ENCODE data around the gene RAET1E.
A peak's percentile ranks its signal among the peaks of the same experiment; 100 is the strongest.

Gene RAET1E

GRCh38 chr6:149939356-149939648 lies 41.4 kb upstream of the RAET1E start:
- TF ChIP-seq CTCF (conservative IDR thresholded peaks at IDR 0.05) (no peak), ZFX (IDR thresholded peaks at IDR 0.05) (no peak)
- no peak overlapping the region for H3K27ac ChIP-seq

GRCh38 chr6:149938571-149939355 lies 40.9 kb upstream of the RAET1E start:
- TF ChIP-seq ZFX (IDR thresholded peaks at IDR 0.05) (no peak), CTCF (conservative IDR thresholded peaks at IDR 0.05) (no peak)
- H3K27ac ChIP-seq: peak overlapping the region; percentile 14; the same call in 1 of the 2 replicates

DNA sequence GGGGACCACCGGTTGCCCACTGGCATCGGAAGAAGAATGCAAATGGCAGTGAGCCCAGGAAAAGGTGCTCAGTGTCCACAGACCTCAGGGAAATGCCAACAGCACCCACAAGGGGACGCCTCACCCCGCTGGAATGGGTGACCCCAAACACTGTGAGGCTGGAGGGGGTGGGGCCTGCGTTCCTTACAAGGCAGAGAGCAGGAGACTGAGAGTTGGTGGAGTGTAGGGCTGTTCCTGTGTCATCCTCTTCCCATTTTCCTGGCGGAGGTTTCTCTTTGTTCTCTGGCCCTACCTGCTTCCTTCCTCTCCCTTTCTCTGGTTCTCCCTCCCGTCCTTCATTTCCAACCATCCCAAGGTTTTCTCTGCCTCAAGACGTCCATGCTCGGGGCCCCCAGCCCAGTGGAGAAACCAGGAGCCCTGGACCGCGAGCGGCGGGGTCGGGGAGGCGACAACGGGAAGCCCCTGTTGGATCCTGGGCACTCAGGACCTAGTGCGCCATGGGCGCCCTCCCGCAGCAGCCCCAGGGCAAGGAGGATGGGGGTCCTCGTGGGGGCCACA lies 40.2 kb upstream of the RAET1E start:
- TF ChIP-seq CTCF (conservative IDR thresholded peaks at IDR 0.05): peak; percentile 24
- peak overlapping the region; percentile 14; the same call in 1 of the 2 replicates for H3K27ac ChIP-seq

DNA sequence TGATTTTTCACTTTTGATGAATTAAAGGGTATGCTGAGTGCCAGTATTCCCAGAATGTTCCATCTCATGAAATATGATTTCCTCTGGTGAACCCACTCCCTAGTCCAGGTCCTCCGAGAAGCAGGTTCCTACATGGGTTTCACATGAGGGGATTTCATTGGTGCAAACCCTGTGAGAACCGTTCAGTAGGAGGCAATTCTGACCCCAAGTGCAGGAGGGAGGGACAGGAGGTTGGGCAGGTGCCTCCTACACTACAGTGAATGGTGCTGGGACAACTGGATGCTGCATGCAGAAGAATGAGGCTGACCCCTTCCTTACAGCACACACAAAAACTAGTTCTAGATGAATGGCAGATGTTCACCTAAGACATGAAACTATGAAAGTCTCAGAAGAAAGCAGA lies 38.8 kb upstream of the RAET1E start:
- no peak overlapping the region for H3K27ac ChIP-seq
- no peak for TF ChIP-seq CTCF (conservative IDR thresholded peaks at IDR 0.05)
- TF ChIP-seq ZFX (IDR thresholded peaks at IDR 0.05): no peak

DNA sequence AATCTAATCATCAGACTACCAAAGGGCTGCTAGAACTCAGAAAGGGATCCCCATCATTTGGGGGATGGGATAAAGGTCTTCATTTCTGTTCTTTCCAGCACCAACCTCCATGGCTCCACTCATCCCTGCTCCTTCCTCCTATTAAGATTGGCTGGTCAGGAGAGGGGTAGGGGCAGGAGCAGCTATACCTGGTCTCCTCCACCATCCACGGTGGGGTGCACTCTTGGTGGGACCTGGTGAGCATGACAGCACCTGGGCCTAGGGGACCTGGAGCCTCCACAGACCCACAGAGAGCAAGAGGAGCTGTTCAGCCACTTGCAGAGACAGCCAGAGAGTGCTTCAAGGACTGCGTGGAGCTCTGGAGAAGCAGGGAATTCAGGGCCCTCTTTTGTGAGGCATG lies 37.8 kb upstream of the RAET1E start:
- no peak overlapping the region for H3K27ac ChIP-seq
- TF ChIP-seq CTCF (conservative IDR thresholded peaks at IDR 0.05) (no peak), ZFX (IDR thresholded peaks at IDR 0.05) (no peak)

- TF ChIP-seq ZFX (IDR thresholded peaks at IDR 0.05): no peak
These were observed 37.3 kb upstream of the RAET1E start for GRCh38 chr6:149935246-149935645.

GRCh38 chr6:149934249-149935156 lies 36.6 kb upstream of the RAET1E start:
- TF ChIP-seq CTCF (conservative IDR thresholded peaks at IDR 0.05): peak; percentile 79
- no peak for TF ChIP-seq ZFX (IDR thresholded peaks at IDR 0.05)

More at GRCh38 chr6:149935246-149935645, 37.3 kb upstream of the RAET1E start:
- H3K27ac ChIP-seq: no peak overlapping the region

More at GRCh38 chr6:149934249-149935156, 36.6 kb upstream of the RAET1E start:
- no peak overlapping the region for H3K27ac ChIP-seq
